NCI-H1092 treated with DMSO at 0.1 percent for 48 hours (cell line): ENCODE results near the gene CFTR.

ENCODE experiments used
- DNase-seq: peaks from one replicate; lab custom pipeline; 2025; lab: John Stamatoyannopoulos, UW

Gene CFTR

GRCh38 chr7:117588352-117588794, 108.5 kb downstream of the CFTR start:
- no peak for DNase-seq

DNA sequence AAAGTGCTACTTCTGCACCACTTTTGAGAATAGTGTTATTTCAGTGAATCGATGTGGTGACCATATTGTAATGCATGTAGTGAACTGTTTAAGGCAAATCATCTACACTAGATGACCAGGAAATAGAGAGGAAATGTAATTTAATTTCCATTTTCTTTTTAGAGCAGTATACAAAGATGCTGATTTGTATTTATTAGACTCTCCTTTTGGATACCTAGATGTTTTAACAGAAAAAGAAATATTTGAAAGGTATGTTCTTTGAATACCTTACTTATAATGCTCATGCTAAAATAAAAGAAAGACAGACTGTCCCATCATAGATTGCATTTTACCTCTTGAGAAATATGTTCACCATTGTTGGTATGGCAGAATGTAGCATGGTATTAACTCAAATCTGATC, 110.4 kb downstream of the CFTR start:
- DNase-seq: no peak

DNA sequence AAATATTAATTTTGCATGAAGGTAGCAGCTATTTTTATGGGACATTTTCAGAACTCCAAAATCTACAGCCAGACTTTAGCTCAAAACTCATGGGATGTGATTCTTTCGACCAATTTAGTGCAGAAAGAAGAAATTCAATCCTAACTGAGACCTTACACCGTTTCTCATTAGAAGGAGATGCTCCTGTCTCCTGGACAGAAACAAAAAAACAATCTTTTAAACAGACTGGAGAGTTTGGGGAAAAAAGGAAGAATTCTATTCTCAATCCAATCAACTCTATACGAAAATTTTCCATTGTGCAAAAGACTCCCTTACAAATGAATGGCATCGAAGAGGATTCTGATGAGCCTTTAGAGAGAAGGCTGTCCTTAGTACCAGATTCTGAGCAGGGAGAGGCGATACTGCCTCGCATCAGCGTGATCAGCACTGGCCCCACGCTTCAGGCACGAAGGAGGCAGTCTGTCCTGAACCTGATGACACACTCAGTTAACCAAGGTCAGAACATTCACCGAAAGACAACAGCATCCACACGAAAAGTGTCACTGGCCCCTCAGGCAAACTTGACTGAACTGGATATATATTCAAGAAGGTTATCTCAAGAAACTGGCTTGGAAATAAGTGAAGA, 112.3 kb downstream of the CFTR start:
- DNase-seq: no peak

DNA sequence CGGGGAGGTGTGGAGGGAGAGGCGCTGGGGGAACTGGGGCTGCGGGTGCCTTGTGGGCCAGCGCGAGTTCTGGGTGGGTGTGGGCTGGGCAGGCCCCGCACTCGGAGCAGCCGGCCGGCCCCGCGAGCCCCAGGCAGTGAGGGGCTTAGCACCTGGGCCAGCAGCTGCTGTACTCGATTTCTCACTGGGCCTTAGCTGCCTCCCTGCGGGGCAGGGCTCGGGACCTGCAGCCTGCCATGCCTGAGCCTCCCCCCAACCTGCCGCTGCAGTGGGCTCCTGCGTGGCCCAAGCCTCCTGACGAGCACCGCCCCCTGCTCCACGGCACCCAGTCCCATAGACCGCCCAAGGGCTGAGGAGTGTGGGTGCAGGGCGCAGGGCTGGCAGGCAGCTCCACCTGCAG, 116.3 kb downstream of the CFTR start:
- no peak for DNase-seq

GRCh38 chr7:117597755-117598154, 117.9 kb downstream of the CFTR start:
- no peak for DNase-seq

DNA sequence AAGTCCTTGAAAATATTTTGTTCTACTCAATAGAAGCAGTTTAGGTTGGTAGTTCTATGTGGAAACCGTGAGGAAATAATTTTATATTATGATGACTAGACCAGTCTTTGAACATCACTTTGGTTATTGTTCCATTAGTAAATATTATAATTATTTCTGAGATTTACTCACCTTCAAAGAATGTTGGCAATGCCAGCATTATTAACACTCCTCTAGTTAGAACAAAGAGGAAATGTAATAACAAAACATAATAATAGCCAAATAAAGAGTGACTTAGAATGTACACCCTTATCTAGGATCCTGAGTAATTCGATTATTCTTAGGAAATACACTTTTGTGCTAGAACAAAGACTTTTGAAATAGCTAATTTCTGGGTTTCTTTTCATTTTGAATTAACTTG, 121.1 kb downstream of the CFTR start:
- DNase-seq: no peak

GRCh38 chr7:117603627-117604026, 123.8 kb downstream of the CFTR start:
- DNase-seq: no peak

DNA sequence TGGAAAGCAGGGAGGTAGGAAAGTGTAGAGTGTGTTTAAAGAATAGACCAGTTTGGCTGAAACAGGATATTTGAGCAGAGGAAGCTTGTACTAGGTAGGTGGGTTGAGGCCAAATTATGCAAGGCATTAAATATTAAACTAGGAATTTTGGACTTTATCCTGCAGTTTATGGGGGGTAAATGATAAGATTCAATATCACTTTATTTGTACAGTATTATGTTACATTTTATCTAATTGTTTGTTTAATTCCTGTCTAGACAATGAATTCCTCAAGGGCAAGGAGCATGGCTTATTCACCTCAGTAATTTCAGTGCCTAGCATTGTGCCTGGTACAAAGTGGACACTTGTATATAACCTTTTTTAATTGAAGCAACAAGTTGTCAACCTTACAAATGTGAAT, 125.9 kb downstream of the CFTR start:
- DNase-seq: no peak

DNA sequence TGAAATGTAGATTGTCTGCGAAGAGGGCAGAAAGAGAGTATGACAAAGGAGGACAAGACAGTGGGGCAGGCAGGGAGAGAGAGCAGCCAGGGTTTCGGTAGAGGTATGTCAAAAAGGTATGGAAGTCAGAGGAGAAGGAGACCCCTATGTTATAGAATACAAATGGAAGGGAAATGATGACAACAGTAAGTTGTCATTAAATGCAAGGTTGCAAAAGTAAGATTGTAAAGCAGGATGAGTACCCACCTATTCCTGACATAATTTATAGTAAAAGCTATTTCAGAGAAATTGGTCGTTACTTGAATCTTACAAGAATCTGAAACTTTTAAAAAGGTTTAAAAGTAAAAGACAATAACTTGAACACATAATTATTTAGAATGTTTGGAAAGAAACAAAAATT, 126.3 kb downstream of the CFTR start:
- no peak for DNase-seq

DNA sequence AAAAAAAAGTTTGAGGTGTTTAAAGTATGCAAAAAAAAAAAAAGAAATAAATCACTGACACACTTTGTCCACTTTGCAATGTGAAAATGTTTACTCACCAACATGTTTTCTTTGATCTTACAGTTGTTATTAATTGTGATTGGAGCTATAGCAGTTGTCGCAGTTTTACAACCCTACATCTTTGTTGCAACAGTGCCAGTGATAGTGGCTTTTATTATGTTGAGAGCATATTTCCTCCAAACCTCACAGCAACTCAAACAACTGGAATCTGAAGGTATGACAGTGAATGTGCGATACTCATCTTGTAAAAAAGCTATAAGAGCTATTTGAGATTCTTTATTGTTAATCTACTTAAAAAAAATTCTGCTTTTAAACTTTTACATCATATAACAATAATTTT, 130.6 kb downstream of the CFTR start:
- DNase-seq: no peak

- no peak for DNase-seq
These were observed 132.8 kb downstream of the CFTR start for GRCh38 chr7:117612637-117613036.

DNA sequence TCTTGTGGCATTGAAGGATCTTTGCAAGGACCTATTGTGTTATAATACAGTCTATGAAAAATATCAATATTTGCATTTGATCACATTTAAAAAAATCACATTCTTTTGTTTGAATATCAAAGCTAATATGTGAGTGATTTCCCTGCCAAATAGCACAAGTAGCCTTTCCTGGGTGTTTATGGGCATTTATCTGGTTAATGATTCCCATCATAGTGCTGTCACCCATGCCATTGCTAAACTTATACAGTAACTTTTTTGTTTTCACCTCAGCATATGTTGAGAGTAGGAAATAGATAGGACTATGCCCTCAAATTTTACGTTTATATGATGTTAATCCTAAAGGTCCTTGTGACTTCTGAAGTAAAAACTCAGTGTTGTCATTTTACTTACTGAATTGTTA, 136.9 kb downstream of the CFTR start:
- DNase-seq: no peak

DNA sequence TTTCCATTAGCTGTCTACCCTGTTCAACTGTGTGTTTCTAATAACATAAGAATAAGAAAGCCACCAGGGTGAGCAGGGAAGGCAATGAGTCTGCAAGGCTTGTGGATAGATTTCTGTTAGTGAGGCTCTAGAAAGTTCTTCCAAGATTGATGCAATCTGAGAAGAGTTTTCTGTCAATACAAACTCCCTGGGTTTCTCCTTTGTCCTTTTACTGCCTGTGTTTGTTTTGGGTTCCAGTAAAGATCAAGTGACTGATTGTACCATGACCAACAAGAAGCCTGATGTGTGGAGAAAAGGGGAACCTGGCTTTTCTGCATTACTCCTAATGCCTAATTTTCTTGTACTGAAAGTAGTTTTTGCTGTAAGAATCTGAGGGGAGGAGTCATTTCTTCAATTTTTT, 139.9 kb downstream of the CFTR start:
- DNase-seq: no peak

DNA sequence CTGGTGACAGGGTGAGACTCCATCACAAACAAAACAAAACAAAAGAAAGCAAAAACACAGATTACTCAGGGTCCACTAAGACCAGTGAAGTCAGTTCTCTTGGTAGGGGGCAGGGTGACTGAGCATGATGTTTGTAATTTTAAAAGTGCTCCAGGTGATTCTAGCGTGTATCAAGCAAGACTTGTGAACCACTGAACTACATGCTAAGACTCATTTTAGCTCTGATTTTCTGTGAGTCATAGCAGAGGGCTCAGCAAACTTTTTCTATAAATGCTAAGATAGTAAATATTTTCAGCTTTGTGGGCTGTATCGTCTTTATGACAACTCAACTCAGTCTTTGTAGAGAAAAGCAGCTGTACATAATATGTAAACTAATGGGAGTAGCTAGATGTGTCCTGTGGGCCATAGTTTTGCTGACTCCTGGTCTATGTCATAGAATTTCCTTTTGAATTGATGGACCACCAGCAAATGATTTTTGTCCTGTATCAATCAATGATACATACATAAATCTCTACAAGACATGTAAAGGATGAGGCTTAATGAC, 141.3 kb downstream of the CFTR start:
- no peak for DNase-seq

- DNase-seq: no peak
These were observed 143.8 kb downstream of the CFTR start for GRCh38 chr7:117623606-117624005.

DNA sequence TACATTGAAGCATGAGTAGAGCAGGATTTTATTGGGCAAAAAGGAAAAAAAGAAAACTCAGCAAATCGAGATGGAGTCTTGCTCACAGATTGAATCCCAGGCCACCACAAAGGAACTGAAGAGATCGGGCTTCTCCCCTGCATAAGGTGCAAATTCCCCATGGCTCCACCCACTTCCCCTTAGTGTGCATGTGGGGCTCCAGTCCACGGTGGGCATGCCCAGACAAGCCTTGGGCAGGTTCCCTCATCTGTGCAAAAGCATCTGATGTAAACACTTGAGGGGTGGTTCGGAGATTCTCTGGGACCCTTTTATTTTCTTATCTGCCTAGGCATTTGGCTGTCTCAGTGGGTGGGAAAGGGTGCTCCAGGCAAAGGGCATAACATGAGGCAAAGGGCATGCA, 150.7 kb downstream of the CFTR start:
- no peak for DNase-seq

GRCh38 chr7:117630907-117631564, 151.2 kb downstream of the CFTR start:
- no peak for DNase-seq

GRCh38 chr7:117631652-117632051, 151.8 kb downstream of the CFTR start:
- no peak for DNase-seq

DNA sequence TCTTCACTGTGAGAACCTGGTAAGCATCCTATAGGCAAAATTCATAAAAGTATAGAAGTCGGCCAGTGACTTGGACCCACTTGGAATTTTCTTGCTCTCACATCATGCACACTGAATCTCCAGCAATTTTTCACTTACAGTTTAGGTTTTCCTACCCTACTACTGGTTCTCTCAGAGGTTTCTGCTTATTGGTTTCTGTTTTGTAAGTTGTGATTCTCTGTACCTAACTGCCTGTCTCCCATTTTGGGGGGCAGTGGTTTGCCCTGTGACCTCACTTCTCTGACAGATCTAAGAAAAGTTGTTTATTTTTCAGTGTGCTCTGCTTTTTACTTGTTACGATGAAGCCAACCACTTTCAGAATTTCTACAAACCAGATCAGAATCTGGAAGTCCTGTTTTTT, 158.1 kb downstream of the CFTR start:
- DNase-seq: no peak

GRCh38 chr7:117639966-117640365, 160.1 kb downstream of the CFTR start:
- DNase-seq: no peak

DNA sequence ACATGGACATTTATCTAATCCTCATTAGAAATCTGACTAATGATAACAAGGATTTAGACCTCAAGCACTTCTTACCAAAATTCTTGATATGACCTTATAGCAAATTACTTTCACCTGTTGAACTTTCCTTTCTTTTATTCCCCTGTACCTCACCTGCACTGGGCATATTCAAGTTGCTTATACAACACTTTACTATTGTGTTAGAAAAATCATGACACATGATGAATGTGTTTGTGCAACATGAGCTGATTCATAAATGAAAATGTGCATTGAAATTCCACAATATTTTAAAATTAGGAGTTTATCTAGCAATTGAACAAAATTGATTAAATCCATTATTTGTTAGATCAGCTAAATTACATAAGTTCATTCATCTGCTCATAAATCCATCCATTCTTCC, 160.6 kb downstream of the CFTR start:
- DNase-seq: no peak

DNA sequence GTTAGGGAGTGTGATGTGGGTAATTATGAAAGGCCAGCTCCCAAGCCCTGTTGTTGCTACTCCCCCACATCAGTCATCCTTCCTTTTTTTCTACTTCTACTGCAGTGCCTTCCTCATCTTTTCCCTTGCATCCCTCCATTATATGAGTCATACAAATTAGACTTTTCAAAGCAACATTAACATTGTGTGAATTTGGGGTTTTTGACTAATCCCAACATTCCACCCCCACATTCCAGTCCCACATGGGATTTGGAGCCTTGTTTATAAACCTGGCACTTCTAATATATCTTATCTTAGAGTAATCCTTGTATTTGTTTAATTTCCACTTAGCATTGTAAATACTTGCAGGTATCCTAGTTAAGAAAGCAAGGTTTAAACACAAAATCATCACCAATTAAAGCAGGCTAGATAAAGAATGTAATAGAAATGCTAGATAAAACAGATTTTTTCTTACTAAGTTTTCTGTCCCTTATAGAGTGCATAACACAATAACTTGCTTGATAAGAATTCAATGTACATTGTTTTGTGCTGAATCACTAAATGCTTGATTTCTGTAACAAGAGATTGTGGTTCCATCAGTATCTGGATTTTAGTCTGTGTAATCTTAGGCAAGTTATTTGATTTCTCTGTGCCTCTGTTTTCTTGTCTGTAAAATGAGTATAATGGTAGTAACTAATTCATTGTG, 165.8 kb downstream of the CFTR start:
- DNase-seq: no peak

DNA sequence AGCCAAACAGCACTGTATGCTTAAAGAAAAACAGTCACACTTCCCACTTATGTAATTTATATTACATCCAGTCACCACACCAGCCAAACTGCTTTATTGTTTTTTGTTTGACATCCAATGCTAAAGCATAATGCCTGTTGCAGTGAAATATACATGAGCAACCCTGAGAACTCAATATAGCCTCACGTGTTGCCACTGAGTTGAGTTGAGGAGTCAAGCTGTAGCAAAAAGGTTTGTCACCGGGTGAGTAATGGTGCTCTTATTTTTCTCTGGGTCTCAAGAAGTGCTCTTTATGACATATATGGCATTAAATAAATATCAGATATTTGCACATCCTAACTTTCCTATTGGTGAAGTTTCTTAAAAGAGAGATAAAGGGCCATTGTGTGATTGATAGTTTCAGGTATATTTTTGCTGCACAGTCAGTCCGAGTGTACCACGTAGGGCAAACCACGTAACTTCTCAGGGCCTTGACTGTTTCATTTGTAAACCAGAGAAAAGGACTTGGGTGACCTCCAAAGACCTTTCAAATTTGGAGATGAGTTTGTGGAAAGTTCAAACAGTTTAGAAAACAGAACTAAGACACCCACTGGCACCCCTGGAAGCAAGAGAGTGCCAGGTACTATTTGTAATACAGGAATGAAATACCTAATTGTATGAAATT, 168.5 kb downstream of the CFTR start:
- no peak for DNase-seq
